Measurements from ENCODE around the gene HYKK.

DNA sequence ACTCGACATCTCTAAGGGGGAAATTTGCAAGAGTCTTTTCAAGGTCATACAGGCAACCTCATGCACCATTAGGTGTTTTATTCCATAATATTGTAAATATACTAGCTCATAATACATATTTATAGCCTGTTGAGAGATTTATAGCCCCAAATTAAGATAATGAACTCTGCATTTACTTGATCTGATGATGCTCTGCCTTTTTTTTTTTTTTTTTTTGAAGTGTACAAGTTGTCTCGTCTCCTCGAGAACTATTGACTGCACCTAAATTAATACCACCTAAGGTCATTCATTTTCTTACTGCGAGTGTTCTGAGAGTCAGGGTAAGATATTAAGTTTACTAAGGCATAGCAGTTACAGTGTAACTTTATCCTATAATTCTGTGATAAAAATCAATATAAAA, 64.0 kb downstream of the HYKK start:
- TF ChIP-seq, protein P1, sequence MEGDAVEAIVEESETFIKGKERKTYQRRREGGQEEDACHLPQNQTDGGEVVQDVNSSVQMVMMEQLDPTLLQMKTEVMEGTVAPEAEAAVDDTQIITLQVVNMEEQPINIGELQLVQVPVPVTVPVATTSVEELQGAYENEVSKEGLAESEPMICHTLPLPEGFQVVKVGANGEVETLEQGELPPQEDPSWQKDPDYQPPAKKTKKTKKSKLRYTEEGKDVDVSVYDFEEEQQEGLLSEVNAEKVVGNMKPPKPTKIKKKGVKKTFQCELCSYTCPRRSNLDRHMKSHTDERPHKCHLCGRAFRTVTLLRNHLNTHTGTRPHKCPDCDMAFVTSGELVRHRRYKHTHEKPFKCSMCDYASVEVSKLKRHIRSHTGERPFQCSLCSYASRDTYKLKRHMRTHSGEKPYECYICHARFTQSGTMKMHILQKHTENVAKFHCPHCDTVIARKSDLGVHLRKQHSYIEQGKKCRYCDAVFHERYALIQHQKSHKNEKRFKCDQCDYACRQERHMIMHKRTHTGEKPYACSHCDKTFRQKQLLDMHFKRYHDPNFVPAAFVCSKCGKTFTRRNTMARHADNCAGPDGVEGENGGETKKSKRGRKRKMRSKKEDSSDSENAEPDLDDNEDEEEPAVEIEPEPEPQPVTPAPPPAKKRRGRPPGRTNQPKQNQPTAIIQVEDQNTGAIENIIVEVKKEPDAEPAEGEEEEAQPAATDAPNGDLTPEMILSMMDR (conservative IDR thresholded peaks at IDR 0.05) = no peak
- TF ChIP-seq EZH2 (IDR thresholded peaks at IDR 0.05; ENCODE audit: low read depth) = no peak

Data from PC-9 (cell line).